H1 (cell line): ENCODE results near the gene RRP9. TPM values are rescaled to one million over a fixed set of nuclear protein-coding genes. Genes with fewer than 3 reads are reported as not detected.

ENCODE experiments used
- JUND ChIP-seq: IDR thresholded peaks from 2 replicates; pipeline ENCODE4 v1.6.1; 2011; ENCODE audit warnings: mild to moderate bottlenecking, improper control_type of control experiment, low read length
- KDM5A ChIP-seq: fragments of 200-600 bp; IDR thresholded peaks from 2 replicates; pipeline ENCODE4 v1.7.1; 2012; ENCODE audit warnings: mild to moderate bottlenecking, low read length, inconsistent platforms, mixed read lengths
- PHF8 ChIP-seq: fragments of 200-600 bp; sonication (generic); conservative IDR thresholded peaks from 2 replicates; pipeline ENCODE4 v1.7.1; 2012; ENCODE audit warnings: low read depth, mild to moderate bottlenecking, inconsistent platforms, low read length, moderate library complexity
- SP2 ChIP-seq: IDR thresholded peaks from 2 replicates; pipeline ENCODE4 v1.6.1; 2012; ENCODE audit warnings: mild to moderate bottlenecking, low read length, inconsistent platforms
- polyA plus RNA-seq, 7 experiments: library from polyadenylated mRNA; depleted of rRNA in 3 of 7; stranded (reverse) in 5 of 7; unstranded in 2 of 7; fragments of >200 nt in 5 of 7; fragments of 200-250 nt in 2 of 7; gene quantifications; 1 replicate in 5 of 7; 2 replicates in 1 of 7; 4 replicates in 1 of 7; pipeline versions ENCODE4 v1.2.1 to v1.2.3, GENCODE V29; 2011 to 2013; ENCODE audit warnings: missing spikeins in 2 of 7, mixed read lengths in 2 of 7
- total RNA-seq: library from RNA; stranded (reverse); fragmentation: NEBNext Ultra II Directional; extraction: Animal tissue kit (Norgen Biotek cat#: 25700); gene quantifications from 2 replicates; pipeline ENCODE4 v1.2.1, GENCODE V29; 2021

Gene RRP9
- total and polyA plus RNA-seq, 2 of the 8 experiments (the other 6 are each of a cell fraction or from before 2014, with no cell fraction given), result 55.6 to 68.9 TPM

- no peak for TF ChIP-seq SP2
- no peak for TF ChIP-seq JUND
- no peak for TF ChIP-seq KDM5A
- TF ChIP-seq PHF8, result no peak
These were observed 3.9 kb downstream of the RRP9 start (continued) for GRCh38 chr3:51937611-51938450.
